ENCODE measurements around the gene TYR. TPM values are rescaled to one million over a fixed set of nuclear protein-coding genes. Genes with fewer than 3 reads are reported as not detected.

Gene TYR
- total RNA-seq, 1 experiment from 2014 or later = not detected

- ATAC-seq = no peak
- no TSS peak for BruUV-seq (replicated peaks)
- in situ Hi-C loops (cut with HindIII; ENCODE audit: low pct_unique_long_range_greater_than_20kb, low sequenced_read_pairs) (no loop called here), intact Hi-C loops (cut with micrococcal nuclease; ENCODE audit: unreplicated experiment) (no loop called here)
- TF ChIP-seq REST (IDR thresholded peaks at IDR 0.05; ENCODE audit: insufficient read depth in 1 of 2, low read depth in 2 of 2, low read length in 1 of 2) = no peak
- no peak for TF ChIP-seq SIN3A (IDR thresholded peaks at IDR 0.05; ENCODE audit: borderline replicate concordance, insufficient read depth, low read depth, low read length)
- TF ChIP-seq CTCF (IDR thresholded peaks at IDR 0.05) = no peak
- Histone ChIP-seq H3K27me3 (ENCODE audit: control insufficient read depth, insufficient read depth, low read length) (no peaks in the 10 kb centered on the region), H3K36me3 (ENCODE audit: control insufficient read depth, insufficient read depth, low read length) (no peaks in the 10 kb centered on the region; the same call in 1 of the 2 replicates), H3K4me1 (ENCODE audit: control insufficient read depth, insufficient read depth, low read length) (no peaks in the 10 kb centered on the region), H3K9me3 (ENCODE audit: control insufficient read depth, insufficient read depth, low read depth, low read length) (no peaks in the 10 kb centered on the region), H3K27ac (ENCODE audit: low read length) (no peak overlapping the region), H3K4me3 (ENCODE audit: low read depth in 2 of 2, low read length in 2 of 2) (no peak overlapping the region)
- ChIA-PET POLR2A (no interaction called here), CTCF (no interaction called here)
- no peak for DNase-seq (ENCODE audit: low read depth, low spot score)
These were observed 5.3 kb downstream of the TYR start for GRCh38 chr11:89182773-89183518.

GRCh38 chr11:89184021-89184420 is 6.3 kb downstream of the TYR start:
- no peak for ATAC-seq
- no peaks in the 10 kb centered on the region; the same call in 1 of the 2 replicates for H3K36me3 ChIP-seq (ENCODE audit: control insufficient read depth, insufficient read depth, low read length)
- H3K27ac ChIP-seq (ENCODE audit: low read length) = no peak overlapping the region
- intact Hi-C loops (cut with micrococcal nuclease; ENCODE audit: unreplicated experiment) (no loop called here), in situ Hi-C loops (cut with HindIII; ENCODE audit: low pct_unique_long_range_greater_than_20kb, low sequenced_read_pairs) (no loop called here)
- CTCF ChIA-PET = no interaction called here
- POLR2A ChIA-PET = no interaction called here
- no peaks in the 10 kb centered on the region for H3K9me3 ChIP-seq (ENCODE audit: control insufficient read depth, insufficient read depth, low read depth, low read length)
- H3K4me3 ChIP-seq (ENCODE audit: low read depth in 2 of 2, low read length in 2 of 2) = no peak overlapping the region
- no TSS peak for BruUV-seq (replicated peaks)
- no peaks in the 10 kb centered on the region for H3K4me1 ChIP-seq (ENCODE audit: control insufficient read depth, insufficient read depth, low read length)
- TF ChIP-seq POLR2AphosphoS5 (IDR thresholded peaks at IDR 0.05; ENCODE audit: low read depth, low read length) (no peak), CTCF (IDR thresholded peaks at IDR 0.05) (no peak), REST (IDR thresholded peaks at IDR 0.05; ENCODE audit: insufficient read depth in 1 of 2, low read depth in 2 of 2, low read length in 1 of 2) (no peak), TCF7L2 (IDR thresholded peaks at IDR 0.05; ENCODE audit: low read depth, low read length) (no peak), SIN3A (IDR thresholded peaks at IDR 0.05; ENCODE audit: borderline replicate concordance, insufficient read depth, low read depth, low read length) (no peak)
- DNase-seq (ENCODE audit: low read depth, low spot score) = no peak
- no peaks in the 10 kb centered on the region for H3K27me3 ChIP-seq (ENCODE audit: control insufficient read depth, insufficient read depth, low read length)
